Hepatocyte (in vitro differentiated cells): ENCODE measurements around the gene VCP. TPM values are rescaled to one million over a fixed set of nuclear protein-coding genes. Genes with fewer than 3 reads are reported as not detected.

Experiments
- DNase-seq: peaks from one replicate; pipeline ENCODE4 v3.0.0-alpha.2; 2016; ENCODE audit warnings: low spot score
- H2AFZ ChIP-seq: fragments of 200-600 bp; sonication (generic); 2 replicates; pipeline ENCODE4 v1.6.0; 2016; ENCODE audit warnings: antibody characterized with exemption, mild to moderate bottlenecking
- H3K27ac ChIP-seq: fragments of 200-600 bp; sonication (generic); 2 replicates; pipeline ENCODE4 v1.5.1; 2016; ENCODE audit warnings: mild to moderate bottlenecking
- H3K27me3 ChIP-seq: fragments of 200-600 bp; sonication (generic); 2 replicates; pipeline ENCODE4 v1.6.1; 2016
- H3K36me3 ChIP-seq: fragments of 200-600 bp; sonication (generic); replicated peaks from 2 replicates; pipeline ENCODE4 v1.5.1; 2016; ENCODE audit warnings: low read depth; ENCODE audit not compliant: insufficient read depth
- H3K4me1 ChIP-seq: fragments of 200-600 bp; sonication (generic); 2 replicates; pipeline ENCODE4 v1.5.1; 2016; ENCODE audit warnings: mild to moderate bottlenecking, moderate library complexity; ENCODE audit not compliant: insufficient read depth
- H3K4me2 ChIP-seq: fragments of 200-600 bp; sonication (generic); 2 replicates; pipeline ENCODE4 v1.6.0; 2016
- H3K4me3 ChIP-seq: fragments of 200-600 bp; sonication (generic); 2 replicates; pipeline ENCODE4 v1.5.1; 2016; ENCODE audit warnings: mild to moderate bottlenecking
- H3K79me2 ChIP-seq: fragments of 200-600 bp; sonication (generic); 2 replicates; pipeline ENCODE4 v1.6.0; 2017; ENCODE audit warnings: mild to moderate bottlenecking
- H3K9me2 ChIP-seq: fragments of 200-600 bp; sonication (generic); replicated peaks from 2 replicates; pipeline ENCODE4 v1.6.0; 2017; ENCODE audit warnings: mild to moderate bottlenecking; ENCODE audit not compliant: insufficient read depth
- H3K9me3 ChIP-seq: fragments of 200-600 bp; sonication (generic); 2 replicates; pipeline ENCODE4 v1.5.1; 2016; ENCODE audit warnings: low read depth, mild to moderate bottlenecking
- H4K20me1 ChIP-seq: fragments of 200-600 bp; sonication (generic); 2 replicates; pipeline ENCODE4 v1.6.0; 2016; ENCODE audit warnings: mild to moderate bottlenecking; ENCODE audit not compliant: insufficient read depth, poor library complexity, severe bottlenecking
- CTCF ChIP-seq: fragments of 200-600 bp; sonication (generic); IDR thresholded peaks from 2 replicates; pipeline ENCODE4 v1.5.1; 2016; ENCODE audit warnings: antibody characterized with exemption, mild to moderate bottlenecking; ENCODE audit not compliant: poor library complexity
- EZH2 ChIP-seq: fragments of 200-600 bp; sonication (generic); IDR thresholded peaks from 2 replicates; pipeline ENCODE4 v1.6.1; 2016; ENCODE audit warnings: antibody characterized with exemption, mild to moderate bottlenecking, borderline replicate concordance
- EZH2phosphoT487 ChIP-seq: fragments of 200-600 bp; sonication (generic); IDR thresholded peaks from one replicate; pipeline ENCODE4 v1.6.1; 2018; ENCODE audit warnings: antibody characterized with exemption, mild to moderate bottlenecking, low read depth, moderate library complexity; ENCODE audit not compliant: unreplicated experiment, severe bottlenecking
- WGBS: methylation state at CpG from one replicate; pipeline ENCODE4 v1.1.6; 2016; ENCODE audit warnings: low lambda C conversion rate; ENCODE audit errors: missing lambda C conversion rate; 5-methylcytosine and 5-hydroxymethylcytosine counted together
- polyA plus RNA-seq: library from polyadenylated mRNA; unstranded; fragments of >200 nt; fragmentation: Nextera tagmentation; extraction: Ambion mirVana; gene quantifications from 2 replicates; pipeline ENCODE4 v1.2.1, GENCODE V29; 2016
- total RNA-seq: library from RNA; depleted of rRNA; stranded (reverse); fragments of >200 nt; gene quantifications from 2 replicates; pipeline ENCODE4 v1.2.3, GENCODE V29; 2014

The VCP gene
- total and polyA plus RNA-seq, 2 experiments from 2014 or later, result 250 to 284 TPM

DNA sequence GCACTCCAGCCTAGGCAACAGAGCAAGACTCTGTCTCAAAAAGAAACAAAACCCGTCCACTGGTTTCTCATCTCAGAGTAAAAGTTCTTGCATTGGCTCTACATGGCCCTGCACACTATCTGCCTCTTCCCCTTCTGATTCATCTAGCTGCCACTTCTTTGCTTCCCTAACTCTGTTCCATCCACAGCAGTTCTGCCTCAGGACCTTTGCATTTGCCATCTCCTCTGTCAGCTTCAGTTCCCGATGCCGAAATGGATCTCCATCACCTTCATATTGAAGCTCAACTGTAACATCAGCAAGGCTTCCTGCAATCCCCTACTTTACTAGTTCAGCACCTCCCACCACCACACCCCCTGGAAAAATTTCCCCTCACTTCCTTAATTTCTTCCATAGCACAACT, 25.1 kb upstream of the VCP start:
- H3K9me3 ChIP-seq, result no peaks in the 10 kb centered on the region
- 92% methylated on average over 3 of the region's 3 CpGs for WGBS
- no peak overlapping the region for H3K27ac ChIP-seq
- no peaks in the 10 kb centered on the region for H3K36me3 ChIP-seq
- H3K79me2 ChIP-seq, result peaks cover 20% of the 10 kb centered on the region
- no peak for DNase-seq
- no peaks in the 10 kb centered on the region for H4K20me1 ChIP-seq
- no peak overlapping the region for H3K4me2 ChIP-seq
- H3K4me1 ChIP-seq, result peaks cover 11% of the 10 kb centered on the region
- no peak overlapping the region for H2AFZ ChIP-seq
- no peak overlapping the region for H3K4me3 ChIP-seq
- TF ChIP-seq EZH2phosphoT487 (no peak), EZH2 (no peak)
- H3K27me3 ChIP-seq, result no peaks in the 10 kb centered on the region
- H3K9me2 ChIP-seq, result no peaks in the 10 kb centered on the region

DNA sequence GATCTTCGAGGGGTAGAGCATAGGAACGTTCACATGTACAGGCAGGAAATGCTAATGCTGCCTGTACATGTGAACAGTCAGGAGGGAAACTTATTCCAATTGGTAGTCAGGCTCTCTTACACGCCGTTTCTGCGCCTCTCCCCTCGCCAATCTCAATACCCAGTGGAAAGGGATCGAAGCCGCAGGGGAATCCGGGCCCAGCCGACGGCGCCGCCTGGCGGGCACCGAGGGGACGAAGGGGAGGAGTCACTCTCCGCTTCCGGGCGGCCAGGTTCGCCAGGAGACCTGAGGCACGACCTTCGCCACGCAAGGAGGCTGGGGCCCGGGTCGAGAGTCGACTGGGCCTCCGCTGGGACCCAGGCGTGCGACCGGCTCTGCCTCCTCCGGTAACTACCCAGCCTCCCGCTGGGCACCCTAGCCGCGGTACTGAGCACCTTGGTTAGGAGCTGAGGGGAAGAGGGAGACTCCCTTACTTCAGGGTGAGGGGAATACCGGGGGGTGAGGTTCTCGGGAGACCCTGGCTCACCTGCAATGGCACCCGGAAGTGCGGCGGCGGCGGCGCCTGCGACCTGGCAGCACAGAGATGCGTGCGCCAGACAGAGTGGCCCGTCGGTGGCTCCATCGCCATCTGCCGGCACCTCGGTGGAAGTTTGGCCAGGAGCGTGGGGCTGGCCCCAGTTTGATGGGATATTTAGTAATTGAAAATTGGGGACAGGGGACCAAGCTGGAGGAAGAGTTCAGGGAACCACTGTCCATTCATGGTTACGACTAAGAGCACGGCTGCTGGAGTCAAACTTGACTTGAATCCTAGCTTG, 23.8 kb upstream of the VCP start, which contains the start of gene PIGO:
Gene PIGO (minus strand): TSS at position 557 of the 815 bp plus-strand sequence. CDS start 1,026 bp downstream, outside the sequence.
- Histone ChIP-seq H3K36me3 (no peaks in the 10 kb centered on the region), H3K4me3 (peak within 1 kb of the TSS; percentile 53), H3K27ac (peak within 1 kb of the TSS; percentile 99), H3K27me3 (no peaks in the 10 kb centered on the region), H3K9me2 (no peaks in the 10 kb centered on the region), H4K20me1 (no peaks in the 10 kb centered on the region), H3K9me3 (no peaks in the 10 kb centered on the region), H3K4me2 (peak within 1 kb of the TSS; percentile 75), H3K4me1 (peaks cover 5% of the 10 kb centered on the region), H2AFZ (peak within 1 kb of the TSS; percentile 88), H3K79me2 (peaks cover 7% of the 10 kb centered on the region)
- 2% methylated on average over 52 of the region's 53 CpGs for WGBS
- TF ChIP-seq CTCF (peak; percentile 75), EZH2phosphoT487 (no peak)
- DNase-seq, result peak; percentile 94

GRCh38 chr9:35091536-35091935, 19.1 kb upstream of the VCP start:
- H2AFZ ChIP-seq, result no peak overlapping the region
- 96% methylated on average over 17 of the region's 17 CpGs for WGBS
- H3K4me1 ChIP-seq, result peaks cover 5% of the 10 kb centered on the region
- no peak overlapping the region for H3K4me2 ChIP-seq
- H3K27ac ChIP-seq, result no peak overlapping the region
- H3K36me3 ChIP-seq, result no peaks in the 10 kb centered on the region
- H3K4me3 ChIP-seq, result no peak overlapping the region
- no peak for TF ChIP-seq EZH2phosphoT487
- no peak for TF ChIP-seq EZH2
- TF ChIP-seq CTCF, result no peak
- H3K9me3 ChIP-seq, result no peaks in the 10 kb centered on the region
- no peaks in the 10 kb centered on the region for H3K9me2 ChIP-seq
- H3K79me2 ChIP-seq, result peaks cover 5% of the 10 kb centered on the region
- DNase-seq, result no peak
- H3K27me3 ChIP-seq, result no peaks in the 10 kb centered on the region
- no peaks in the 10 kb centered on the region for H4K20me1 ChIP-seq

- Histone ChIP-seq H3K79me2 (no peaks in the 10 kb centered on the region), H3K27ac (no peak overlapping the region), H3K4me3 (no peak overlapping the region), H3K4me2 (no peak overlapping the region), H3K27me3 (no peaks in the 10 kb centered on the region), H2AFZ (no peak overlapping the region), H4K20me1 (no peaks in the 10 kb centered on the region), H3K9me2 (no peaks in the 10 kb centered on the region), H3K9me3 (no peaks in the 10 kb centered on the region), H3K36me3 (no peaks in the 10 kb centered on the region), H3K4me1 (no peaks in the 10 kb centered on the region)
- TF ChIP-seq EZH2phosphoT487, result no peak
- TF ChIP-seq CTCF, result no peak
- TF ChIP-seq EZH2, result no peak
- 96% methylated on average over 2 of the region's 2 CpGs for WGBS
- no peak for DNase-seq
Observed at GRCh38 chr9:35089434-35089833, 17.0 kb upstream of the VCP start.
